Measurements from ENCODE around the gene HCN2.

Gene HCN2

DNA sequence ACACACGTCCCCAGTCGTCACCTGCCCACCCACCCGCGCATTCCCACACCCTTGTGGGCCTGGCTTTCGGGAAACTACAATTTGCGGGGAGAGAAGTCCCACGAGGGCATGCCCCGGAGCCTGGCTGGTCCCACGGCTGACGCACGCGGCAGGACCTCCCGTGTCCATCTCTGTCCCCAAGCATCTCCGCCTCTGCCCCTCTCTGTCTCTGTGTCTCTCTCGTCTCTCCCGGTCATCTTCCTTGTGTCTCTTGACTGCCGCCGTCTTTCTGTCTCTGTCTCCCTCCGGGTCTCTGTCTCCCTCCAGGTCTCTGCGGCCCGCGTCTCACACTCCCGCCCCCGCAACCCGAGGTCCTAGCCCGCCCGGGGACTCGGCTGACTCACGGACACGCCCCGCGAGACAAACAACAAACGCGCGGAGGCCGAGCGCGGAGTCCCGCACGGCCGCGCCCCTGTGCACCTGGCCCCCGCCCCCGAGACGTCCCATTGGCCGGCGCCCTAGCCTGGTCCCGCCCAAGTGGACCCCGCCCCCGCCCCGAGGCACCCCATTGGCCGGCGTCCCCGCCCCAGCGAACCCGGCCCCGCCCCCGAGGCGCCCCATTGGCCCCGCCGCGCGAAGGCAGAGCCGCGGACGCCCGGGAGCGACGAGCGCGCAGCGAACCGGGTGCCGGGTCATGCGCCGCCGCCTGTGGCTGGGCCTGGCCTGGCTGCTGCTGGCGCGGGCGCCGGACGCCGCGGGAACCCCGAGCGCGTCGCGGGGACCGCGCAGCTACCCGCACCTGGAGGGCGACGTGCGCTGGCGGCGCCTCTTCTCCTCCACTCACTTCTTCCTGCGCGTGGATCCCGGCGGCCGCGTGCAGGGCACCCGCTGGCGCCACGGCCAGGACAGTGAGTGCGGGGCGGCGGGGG is 49.8 kb downstream of the HCN2 start, which contains the start of gene FGF22:
FGF22 (plus strand) TSS at position 627 of the 908 bp plus-strand sequence; CDS start at position 674, 47 bp downstream.
- no peak for DNase-seq (ENCODE audit: low read depth, low spot score)

DNA sequence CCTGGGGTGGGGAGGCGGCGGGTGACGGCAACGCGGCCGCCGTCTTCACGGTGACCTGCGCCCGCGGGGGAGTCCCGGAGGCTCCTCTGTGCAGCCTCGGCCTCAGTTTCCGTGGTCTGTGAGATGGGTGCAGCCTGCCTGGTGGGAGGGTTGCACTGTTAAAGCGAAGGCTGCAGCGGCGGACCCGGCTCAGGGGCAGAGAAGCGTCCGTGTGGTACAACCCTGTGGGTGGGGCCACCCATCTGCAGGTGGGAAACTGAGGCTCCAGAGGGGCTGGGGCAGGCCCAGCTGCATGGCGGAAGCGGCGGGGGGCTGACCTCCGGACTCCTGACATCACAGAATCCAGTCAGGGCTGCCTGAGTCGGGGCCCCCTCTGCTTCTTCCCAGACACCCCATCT is 50.5 kb downstream of the HCN2 start:
- no peak for DNase-seq (ENCODE audit: low read depth, low spot score)

DNA sequence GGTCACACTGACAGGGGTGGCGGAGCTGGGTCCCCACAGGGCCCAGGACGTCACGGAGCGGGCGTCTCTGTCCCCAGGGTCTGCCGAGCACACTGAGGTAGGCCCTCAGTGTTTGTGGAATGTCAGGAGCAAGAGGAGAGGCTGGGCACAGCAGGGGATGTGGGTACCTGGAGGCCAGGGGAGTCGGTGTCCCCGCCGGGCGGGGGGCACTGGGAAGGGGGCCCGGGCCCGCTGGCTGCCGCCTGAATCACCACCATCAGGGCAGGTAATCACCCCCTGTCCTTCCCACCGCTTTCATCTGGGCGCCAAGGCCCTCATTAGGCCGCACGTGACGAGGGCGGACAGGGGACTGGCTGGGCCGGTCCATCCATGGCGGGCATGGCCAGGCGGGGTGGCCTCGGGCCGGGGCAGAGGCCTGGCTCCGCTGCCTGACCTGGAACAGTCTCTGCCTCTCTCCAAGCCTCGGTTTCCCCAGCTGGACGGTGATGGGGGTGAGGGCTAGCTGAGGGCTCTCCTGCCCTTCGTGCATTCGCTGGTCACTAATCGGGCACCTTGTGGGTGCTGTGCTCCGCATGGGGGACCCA is 51.0 kb downstream of the HCN2 start:
- no peak for DNase-seq (ENCODE audit: low read depth, low spot score)

DNA sequence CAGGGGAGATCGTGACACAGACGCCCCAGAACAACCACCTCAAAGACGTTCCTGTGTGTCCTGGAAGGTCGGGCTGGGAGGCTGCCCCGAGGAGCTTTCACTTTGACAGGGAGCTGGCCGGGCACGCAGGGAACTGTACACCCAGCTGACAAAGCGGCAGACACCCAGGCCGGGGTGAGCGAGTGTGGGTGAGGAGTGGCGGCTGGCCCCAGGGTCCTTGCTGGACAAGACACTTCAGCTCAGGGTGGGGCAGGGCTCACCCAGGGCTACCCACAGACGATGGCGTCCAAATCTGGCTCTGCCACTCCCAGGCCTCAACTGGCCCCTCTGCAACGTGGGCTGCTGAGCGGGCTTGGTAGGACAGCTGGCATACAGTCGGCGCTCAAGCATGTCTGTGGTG is 52.0 kb downstream of the HCN2 start:
- no peak for DNase-seq (ENCODE audit: low read depth, low spot score)

DNA sequence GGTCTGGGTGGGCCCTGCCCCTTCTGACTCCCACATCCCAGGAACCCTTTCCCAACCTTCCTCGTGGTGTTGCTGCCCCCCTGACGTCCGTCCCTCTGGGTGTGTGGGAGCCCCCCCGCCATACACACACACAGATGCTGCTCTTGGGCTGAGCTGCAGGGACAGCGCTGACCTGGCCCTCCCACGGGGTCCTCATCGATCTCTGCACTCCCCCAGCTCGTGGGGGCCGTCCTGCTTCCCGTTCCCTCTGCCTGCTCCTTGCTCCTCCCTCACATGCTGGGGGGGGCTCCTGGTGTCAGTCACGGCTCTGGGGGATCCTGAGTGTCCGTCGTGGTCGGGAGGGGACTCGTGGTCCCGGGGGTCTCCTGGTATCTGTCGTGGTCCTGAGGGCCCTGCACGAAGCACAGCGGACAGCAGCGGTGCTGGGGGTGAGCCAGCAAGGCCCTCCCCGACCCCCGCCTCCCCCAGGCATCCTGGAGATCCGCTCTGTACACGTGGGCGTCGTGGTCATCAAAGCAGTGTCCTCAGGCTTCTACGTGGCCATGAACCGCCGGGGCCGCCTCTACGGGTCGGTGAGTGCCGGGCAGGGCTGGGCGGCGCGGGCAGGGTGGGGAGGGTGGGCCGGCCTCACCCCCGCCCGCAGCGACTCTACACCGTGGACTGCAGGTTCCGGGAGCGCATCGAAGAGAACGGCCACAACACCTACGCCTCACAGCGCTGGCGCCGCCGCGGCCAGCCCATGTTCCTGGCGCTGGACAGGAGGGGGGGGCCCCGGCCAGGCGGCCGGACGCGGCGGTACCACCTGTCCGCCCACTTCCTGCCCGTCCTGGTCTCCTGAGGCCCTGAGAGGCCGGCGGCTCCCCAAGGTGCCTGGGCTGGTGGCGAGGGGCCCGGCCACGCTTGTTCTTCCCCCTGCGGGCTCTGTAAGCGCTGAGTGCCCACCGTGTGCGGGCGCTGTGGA is 53.4 kb downstream of the HCN2 start:
- DNase-seq (ENCODE audit: low read depth, low spot score), result no peak

DNA sequence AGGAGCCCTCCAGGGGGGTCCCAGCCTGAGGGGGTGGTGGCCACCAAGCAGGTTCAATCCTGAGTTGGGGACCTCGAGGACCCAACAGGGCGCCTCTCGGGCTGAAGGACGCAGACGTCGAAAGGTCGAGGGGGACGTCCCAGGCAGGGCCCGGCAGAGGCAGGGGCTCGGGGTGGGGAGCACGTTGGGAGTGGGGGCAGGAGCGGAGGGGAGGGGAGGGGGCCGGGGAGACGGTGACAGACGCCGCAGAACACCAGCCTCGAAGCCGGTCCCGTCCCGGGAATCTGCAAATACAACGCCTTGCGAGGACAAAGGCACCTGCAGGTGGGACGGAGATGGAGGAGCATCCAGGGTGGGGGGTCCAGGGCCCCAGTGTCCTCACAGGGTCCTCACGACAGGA is 54.1 kb downstream of the HCN2 start:
- DNase-seq (ENCODE audit: low read depth, low spot score), result no peak

DNA sequence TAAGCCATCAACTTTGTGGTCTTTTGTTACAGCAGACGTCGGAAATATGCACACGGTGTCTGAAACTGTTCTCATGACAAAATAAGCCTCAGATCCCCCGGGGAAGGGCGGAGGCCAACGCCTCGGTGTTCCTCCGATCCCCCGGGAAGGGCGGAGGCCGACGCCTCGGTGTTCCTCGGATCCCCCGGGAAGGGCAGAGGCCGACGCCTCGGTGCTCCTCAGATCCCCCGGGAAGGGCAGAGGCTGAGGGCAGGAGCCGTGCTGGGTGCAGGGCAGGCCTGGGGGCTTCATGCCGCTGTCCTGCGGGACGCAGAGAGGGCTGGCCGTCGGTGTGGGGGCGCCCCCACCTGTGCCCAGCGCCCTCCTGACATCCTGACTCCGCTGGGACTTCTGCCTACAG is 54.7 kb downstream of the HCN2 start:
- no peak for DNase-seq (ENCODE audit: low read depth, low spot score)

DNA sequence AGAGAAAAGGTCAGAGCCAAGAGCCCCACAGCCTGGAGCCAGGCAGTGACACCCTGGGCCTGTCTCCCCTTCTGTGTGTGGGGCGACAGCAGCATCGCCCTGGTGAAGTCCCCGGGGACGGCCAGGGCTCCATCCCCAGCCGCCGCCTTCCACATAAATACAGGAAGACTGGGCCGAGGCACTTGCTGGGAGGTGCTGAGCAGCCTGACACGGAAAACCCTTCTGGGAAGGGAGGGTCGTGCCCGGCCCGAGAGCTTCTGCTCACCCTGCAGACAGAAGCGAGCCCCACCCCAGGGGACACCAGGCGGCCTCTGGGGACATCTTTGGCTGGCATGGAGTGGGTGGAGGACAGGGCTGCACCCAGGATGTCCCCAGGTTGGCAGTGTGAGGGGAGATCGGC is 55.1 kb downstream of the HCN2 start:
- DNase-seq (ENCODE audit: low read depth, low spot score), result no peak

DNA sequence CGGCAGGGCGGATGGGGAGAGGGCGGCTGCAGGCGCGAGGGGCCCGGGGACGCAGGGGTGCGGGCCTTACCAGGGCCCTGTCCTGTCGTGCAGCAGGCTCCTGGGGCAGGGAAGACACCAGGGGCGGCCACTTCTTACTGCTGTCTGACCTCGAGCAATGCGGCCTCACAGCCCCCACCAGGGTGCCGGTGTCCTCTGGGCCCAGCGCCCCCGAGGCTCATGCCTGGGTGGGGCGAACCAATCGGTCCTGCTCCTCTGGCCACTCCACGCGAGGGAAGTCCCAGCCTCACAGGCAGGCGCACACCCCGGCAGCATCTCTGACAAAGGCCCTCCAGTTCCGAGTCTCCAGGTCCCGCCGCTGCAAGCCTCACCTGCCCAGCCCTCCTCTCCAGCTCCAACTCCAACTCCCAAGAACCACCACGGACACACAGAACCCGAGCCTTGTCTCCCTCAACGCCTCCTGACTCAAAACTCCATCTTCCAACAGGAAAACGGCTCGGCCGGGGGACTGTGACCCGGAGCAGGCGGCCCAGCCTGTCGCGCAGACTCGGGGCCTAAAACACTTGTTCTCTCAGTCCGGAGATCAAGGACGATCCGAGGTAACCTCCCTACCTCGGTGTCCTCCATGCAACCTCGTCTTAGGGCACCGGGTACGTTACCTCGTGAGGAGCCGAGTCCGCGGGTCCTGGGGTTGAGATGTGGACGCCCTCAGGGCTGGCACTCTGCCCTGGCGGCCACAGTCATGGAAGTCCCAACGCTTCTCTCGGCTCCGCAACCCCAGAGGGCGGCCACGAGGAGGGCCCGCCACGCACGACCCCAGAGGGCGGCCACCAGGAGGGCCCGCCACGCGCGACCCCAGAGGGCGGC is 56.5 kb downstream of the HCN2 start:
- DNase-seq (ENCODE audit: low read depth, low spot score), result no peak

DNA sequence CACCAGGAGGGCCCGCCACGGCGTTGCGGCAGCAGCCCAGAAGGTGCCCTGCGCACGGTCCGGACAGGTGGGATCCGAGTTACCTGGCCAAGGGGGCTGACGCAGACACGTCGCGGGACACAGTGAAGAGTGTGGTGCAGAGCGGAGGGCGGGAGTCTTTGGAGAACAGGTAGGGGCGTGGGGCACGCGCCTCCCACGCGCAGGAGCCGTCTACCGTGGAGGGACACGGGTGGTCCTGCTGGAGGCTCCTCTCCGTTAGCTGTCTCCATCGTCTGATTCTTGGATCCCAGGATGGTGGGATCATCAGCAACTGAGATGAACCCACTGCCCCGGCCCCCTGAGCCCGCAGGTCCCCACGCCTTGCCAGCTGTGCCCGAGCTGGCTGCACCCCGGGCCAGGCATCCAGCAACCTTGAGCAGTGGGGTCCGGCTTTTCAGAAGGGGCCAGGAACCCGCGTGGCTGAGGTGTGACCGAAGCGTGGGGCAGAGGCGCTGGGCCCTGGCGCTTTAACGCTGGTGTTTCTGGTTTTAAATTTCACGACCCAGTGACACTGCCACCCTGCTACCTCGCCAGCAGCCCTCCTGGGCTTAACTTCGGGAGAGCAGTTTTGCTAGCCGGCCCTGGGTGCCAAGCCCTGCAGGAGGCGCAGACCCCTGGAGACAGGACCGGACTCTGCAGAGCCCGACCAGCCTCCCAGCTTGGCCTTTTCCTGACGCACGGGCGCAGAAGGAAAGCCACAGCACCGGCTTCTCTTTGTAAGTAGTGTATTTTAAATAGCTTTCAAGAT is 57.3 kb downstream of the HCN2 start:
- DNase-seq (ENCODE audit: low read depth, low spot score), result no peak

DNA sequence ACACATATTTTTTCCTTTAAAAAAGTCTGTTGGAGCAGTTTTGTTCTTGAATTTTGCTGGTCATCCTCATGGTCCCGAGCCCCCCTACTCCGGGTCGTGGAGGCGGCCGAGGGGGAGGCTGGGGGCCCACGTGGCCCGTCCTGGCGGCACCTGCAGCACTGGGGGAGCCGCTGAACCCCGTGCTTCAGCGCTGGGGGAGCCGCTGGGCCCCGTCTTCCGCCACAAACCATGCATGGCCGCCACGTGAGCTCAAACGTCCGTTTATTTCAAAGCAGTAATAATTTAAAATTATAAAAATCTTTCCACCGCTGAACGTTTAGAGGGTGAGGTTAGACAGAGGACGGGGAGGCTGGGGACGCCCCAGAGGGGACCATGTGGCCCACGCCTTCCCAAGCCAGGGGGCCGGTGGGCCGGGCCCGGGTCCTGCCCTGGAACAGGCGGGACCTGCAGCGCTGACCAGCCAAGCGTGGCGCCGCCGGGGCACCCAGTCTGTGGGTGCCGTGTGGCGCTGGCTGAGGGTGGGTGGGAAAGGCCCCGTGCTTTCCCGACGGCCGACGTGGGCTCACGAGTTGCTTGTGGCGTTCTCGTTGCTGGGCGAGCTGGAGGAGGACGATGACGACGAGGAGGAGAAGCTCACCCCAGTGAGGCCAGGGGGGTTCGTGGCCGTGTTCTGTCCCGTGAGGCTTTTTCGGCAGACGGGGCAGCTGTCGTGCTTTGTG is 58.0 kb downstream of the HCN2 start:
- DNase-seq (ENCODE audit: low read depth, low spot score), result no peak

DNA sequence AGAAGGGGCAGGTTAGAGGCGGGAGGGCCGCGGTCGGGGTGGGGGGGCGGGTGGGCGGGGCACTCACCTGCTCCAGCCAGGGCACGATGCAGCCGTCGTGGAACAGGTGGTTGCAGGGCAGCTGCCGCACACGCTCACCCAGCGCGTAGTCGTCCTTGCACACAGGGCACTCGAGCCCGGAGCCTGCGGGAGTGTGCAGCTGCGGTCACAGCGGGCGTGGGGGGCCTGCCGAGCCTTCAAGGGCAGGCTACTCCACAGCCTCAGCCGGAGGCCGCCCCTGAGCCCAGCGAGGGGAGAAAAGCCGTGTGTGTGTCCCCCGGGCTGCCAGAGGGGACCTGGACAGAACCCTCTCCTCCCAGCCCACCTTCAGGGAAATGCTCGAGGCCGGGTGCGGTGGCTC is 58.6 kb downstream of the HCN2 start:
- no peak for DNase-seq (ENCODE audit: low read depth, low spot score)

DNA sequence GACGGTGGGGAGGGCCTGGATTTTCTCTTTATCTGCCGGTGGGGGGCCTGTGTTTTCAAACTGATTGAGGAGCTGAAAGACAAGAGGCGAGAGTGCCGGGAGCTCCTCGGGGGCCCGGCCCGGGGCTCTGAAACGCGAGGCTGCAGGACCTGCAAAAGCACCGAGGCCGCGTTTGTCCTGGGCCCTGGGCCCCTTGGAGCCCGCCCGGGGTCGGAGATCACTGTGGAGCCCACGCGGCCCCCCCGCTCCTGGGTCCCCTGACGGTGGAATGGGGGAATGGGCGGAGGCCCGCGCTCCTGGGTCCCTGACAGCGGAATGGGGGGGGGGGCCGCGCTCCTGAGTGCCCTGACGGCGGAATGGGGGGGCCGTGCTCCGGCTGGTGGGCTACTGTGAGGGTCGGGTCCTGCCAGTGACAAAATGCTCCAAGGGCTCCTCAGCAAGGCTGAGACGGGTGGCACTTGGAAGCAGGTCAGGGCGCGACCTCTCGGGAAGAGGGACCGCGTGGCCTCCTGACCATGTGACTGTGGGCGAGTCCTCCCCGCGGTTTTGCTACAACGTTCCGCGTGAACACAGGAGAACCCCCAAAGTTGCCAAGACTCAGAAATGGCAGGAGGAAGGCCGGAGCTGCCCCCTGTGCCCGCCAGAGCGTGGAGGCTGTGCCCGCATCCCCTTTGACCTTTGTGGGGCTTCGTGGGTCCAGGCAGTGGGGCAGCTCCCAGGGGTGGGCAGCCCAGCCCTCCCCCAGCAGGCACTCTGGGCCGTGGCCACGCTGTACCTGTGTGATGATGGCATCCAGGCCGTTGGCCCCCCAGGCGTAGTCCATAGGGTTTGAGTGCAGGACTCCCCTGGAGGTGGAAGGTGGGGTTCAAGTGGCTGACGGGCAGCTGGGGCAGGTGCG is 59.5 kb downstream of the HCN2 start:
- no peak for DNase-seq (ENCODE audit: low read depth, low spot score)

DNA sequence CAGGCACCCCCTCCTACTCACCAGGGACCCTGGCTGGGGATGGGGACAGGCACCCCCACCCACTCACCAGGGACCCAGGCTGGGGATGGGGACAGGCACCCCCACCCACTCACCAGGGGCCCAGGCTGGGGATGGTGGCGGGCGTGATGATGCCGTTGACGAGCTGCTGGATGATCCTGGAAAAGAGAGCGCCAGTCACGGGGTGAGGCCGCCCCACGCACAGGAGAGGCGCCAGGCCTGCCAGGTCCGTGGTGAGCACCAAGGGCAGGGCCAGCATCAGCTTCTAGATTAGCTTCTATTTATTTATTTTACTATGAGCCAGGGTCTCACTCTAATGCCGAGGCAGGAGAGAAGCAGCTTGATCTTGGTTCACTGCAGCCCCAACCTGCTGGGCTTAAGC is 60.4 kb downstream of the HCN2 start:
- DNase-seq (ENCODE audit: low read depth, low spot score), result no peak

DNA sequence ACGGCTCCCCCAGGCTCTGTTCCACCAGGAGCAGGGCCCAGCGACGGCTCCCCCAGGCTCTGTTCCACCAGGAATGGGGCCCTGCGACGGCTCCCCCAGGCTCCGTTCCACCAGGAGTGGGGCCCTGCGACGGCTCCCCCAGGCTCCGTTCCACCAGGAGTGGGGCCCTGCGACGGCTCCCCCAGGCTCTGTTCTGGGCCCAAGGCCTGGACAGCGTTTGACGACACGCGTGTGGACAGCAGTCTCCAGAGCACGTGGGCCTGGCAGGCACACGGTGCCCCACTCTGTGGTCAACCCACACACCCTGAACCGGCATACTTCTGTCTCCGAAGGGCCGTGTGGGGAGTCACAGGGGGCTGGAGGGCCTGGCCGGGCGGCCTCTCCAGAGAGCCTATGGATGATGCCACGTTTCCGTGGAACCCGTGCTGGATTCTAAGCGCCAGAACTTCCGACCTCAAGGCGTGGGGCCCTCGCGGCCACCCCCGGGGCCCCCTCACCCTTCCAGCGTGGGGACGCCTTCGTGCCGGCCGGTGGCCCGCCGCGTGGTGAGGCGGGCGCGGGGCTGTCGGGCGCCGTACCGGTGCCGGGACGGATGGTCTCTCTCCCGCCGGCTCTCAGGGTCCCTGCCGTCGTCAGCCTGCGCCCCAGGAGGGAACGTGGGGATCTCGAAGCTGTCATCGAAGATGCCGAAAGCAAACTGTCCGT is 61.6 kb downstream of the HCN2 start:
- DNase-seq (ENCODE audit: low read depth, low spot score), result no peak

DNA sequence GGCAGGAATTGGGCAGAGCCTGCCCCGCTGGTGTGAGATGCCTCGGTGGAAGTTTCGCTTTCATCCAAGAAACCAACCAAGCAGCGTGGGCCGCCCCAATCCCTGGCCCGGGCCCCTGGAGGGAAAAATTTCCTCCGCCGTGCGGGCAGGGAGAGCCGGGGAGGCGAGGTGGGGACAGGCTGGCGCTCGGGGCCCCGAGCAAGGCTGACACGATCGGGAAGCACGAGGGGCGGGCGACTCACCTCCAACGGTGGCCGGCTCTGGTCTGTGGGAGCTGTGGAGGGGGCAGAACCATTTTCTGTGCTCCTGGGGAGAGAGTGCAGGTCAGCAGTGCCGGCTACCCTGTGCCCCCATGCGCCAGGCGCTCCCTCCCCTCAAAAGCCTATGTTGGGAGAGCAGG is 62.3 kb downstream of the HCN2 start:
- DNase-seq (ENCODE audit: low read depth, low spot score), result no peak

DNA sequence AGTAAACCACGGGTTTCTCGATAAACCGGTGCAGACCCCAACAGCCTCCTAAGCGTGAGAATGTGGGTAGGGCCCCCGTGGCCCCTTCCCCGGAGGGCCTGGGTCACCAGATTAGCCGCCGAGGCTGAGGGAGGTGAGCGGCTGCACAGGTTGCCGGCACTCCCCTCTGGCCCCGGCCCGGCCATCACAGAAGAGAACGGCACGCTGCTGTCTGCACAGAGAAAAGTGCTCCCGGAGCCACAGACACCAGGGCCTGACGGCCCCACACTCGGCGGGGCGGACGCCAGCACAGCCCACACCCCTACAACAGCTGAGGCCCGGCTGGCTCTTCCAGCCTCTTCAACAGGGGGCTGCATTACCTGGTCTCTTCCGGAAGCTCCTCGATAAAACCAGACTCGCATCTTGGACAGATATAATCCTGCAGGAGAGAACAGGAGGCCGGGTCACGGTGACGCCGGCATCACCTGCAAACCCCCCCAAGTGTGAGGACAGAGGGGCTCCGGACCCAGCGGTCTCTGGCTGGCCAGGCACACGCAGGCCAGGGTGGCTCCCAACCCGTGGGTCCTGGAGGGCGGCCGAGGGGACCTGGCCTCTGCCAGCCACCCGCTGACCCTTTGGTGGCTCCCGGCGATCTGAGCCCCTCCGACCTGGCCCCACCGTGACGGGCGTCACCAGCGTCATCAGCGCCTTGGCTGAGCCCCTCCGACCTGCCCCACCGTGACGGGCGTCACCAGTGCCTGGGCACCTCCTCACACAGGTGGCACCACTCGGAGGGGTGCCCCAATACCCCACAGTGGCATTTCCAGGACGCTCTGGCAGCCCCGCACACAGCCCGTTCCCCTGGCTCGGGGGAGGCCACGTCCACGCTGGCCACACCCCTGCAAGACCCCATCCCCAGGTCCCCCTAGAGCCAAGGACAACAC is 63.0 kb downstream of the HCN2 start:
- DNase-seq (ENCODE audit: low read depth, low spot score), result no peak
